Esophagus (tissue), 2 donors: ENCODE results near the gene H3-3A. TPM values are rescaled to one million over a fixed set of nuclear protein-coding genes. Genes with fewer than 3 reads are reported as not detected.

Experiments
- H3K27ac ChIP-seq, 2 donors: one replicate each; pipeline ENCODE4 v1.5.1; 2013; ENCODE audit warnings: low read depth in 2 of 2, mild to moderate bottlenecking in 2 of 2, inconsistent platforms in 1 of 2, low read length in 1 of 2, moderate library complexity in 1 of 2
- H3K27me3 ChIP-seq, 2 donors: one replicate each; pipeline ENCODE4 v1.6.1; 2013; ENCODE audit warnings: low read length in 2 of 2, control low read depth in 1 of 2, mild to moderate bottlenecking in 1 of 2; ENCODE audit not compliant: insufficient read depth in 2 of 2, control insufficient read depth in 1 of 2
- H3K36me3 ChIP-seq, 2 donors: one replicate each; pipeline ENCODE4 v1.6.1; 2013; ENCODE audit warnings: low read length in 1 of 2; ENCODE audit not compliant: control insufficient read depth in 2 of 2, insufficient read depth in 2 of 2
- H3K4me1 ChIP-seq, 2 donors: one replicate each; pipeline ENCODE4 v1.6.1; 2013; ENCODE audit warnings: low read length in 1 of 2; ENCODE audit not compliant: control insufficient read depth in 2 of 2, insufficient read depth in 2 of 2
- H3K4me3 ChIP-seq, 2 donors: one replicate each; pipeline ENCODE4 v1.5.1; 2013; ENCODE audit warnings: low read length in 2 of 2, mild to moderate bottlenecking in 2 of 2, low read depth in 1 of 2, moderate library complexity in 1 of 2
- H3K9me3 ChIP-seq, 2 donors: one replicate each; pipeline ENCODE4 v1.6.1; 2013; ENCODE audit warnings: mild to moderate bottlenecking in 2 of 2, low read depth in 1 of 2, low read length in 1 of 2, moderate library complexity in 1 of 2; ENCODE audit not compliant: control insufficient read depth in 2 of 2, insufficient read depth in 1 of 2
- WGBS, 2 donors: extraction: QIAGEN DNeasy Blood & Tissue Kit; methylation state at CpG; one replicate each; pipeline ENCODE4 v1.1.7; 2013; 5-methylcytosine and 5-hydroxymethylcytosine counted together
- polyA plus RNA-seq, 2 donors: library from polyadenylated mRNA; stranded (reverse); fragments of 200-250 nt; gene quantifications; one replicate each; pipeline ENCODE4 v1.2.3, GENCODE V29; 2013
- donor health status: healthy with polysubstance abuse.
- donor health status: Bipolar disorder and iron deficiency.

H3-3A gene
- polyA plus RNA-seq, 2 donors: 679 to 1,046 TPM

- peaks cover 0 to 4% of the 10 kb centered on the region in 2 donors for H3K4me1 ChIP-seq
- no peaks in the 10 kb centered on the region for H3K9me3 ChIP-seq
- no peaks in the 10 kb centered on the region for H3K36me3 ChIP-seq
- H3K27me3 ChIP-seq: no peaks in the 10 kb centered on the region
- H3K4me3 ChIP-seq: no peak overlapping the region
- WGBS, 2 donors: 62 to 66% methylated on average over 3 of the region's 3 CpGs
- no peak overlapping the region for H3K27ac ChIP-seq
Measured at GRCh38 chr1:226092965-226093364, 30.4 kb downstream of the H3-3A start.

- H3K27ac ChIP-seq: no peak overlapping the region
- no peaks in the 10 kb centered on the region for H3K27me3 ChIP-seq
- WGBS, 2 donors: 80 to 93% methylated on average over 2 of the region's 2 CpGs
- H3K4me1 ChIP-seq: peaks cover 0 to 7% of the 10 kb centered on the region in 2 donors
- no peak overlapping the region for H3K4me3 ChIP-seq
- no peaks in the 10 kb centered on the region for H3K9me3 ChIP-seq
- H3K36me3 ChIP-seq: no peaks in the 10 kb centered on the region
Measured at GRCh38 chr1:226093621-226094020, 31.1 kb downstream of the H3-3A start.

GRCh38 chr1:226094451-226094850 lies 31.9 kb downstream of the H3-3A start:
- H3K27me3 ChIP-seq: no peaks in the 10 kb centered on the region
- H3K27ac ChIP-seq: no peak overlapping the region
- no peaks in the 10 kb centered on the region for H3K36me3 ChIP-seq
- H3K4me3 ChIP-seq: no peak overlapping the region
- 50 to 92% methylated on average over 1 of the region's 1 CpG for WGBS, 2 donors
- H3K4me1 ChIP-seq: peaks cover 0 to 7% of the 10 kb centered on the region in 2 donors
- H3K9me3 ChIP-seq: no peaks in the 10 kb centered on the region

- Histone ChIP-seq H3K9me3 (no peaks in the 10 kb centered on the region), H3K4me1 (peaks cover 0 to 7% of the 10 kb centered on the region in 2 donors), H3K27me3 (no peaks in the 10 kb centered on the region), H3K36me3 (no peaks in the 10 kb centered on the region), H3K27ac (no peak overlapping the region), H3K4me3 (no peak overlapping the region)
- WGBS, 2 donors: 93 to 96% methylated on average over 2 of the region's 2 CpGs
Measured at GRCh38 chr1:226095286-226095685, 32.8 kb downstream of the H3-3A start.

DNA sequence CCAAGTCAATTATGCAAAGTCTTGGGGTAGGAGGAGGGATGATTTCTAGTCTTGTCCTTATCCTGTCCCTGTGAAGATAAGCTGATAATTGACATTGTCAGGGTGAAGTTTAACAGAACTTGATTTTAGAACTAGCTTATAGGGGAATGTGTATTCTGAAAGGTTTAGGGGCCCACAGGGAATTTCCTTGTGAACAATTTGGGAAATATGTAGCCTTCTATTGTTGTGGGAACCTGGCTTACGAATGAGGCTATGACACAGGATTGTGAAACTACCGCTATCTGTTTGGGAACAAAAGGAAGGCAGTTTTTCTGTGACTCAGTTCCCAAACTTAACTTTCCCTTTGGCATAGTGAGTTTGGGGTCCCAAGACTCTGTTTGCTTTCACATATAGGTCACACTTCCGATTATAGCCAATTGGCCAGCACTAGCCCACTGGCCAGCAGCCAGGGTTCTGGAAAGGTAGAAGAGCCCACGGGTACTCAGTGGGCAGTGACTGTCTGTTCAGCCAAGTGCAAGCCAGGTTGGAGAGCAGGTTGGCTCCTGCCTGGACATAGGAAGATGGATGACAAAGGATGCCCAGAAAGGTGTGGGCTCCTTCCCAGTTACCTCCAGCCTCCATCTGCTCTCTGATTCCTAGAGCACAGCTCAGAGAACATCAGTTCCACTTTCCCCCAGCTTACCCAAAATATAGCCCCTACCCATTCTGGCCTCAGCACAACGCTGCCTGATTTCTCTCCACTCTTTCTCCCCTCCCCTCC lies 35.5 kb downstream of the H3-3A start:
- WGBS, 2 donors: 63 to 67% methylated on average over 5 of the region's 5 CpGs
- H3K27ac ChIP-seq: no peak overlapping the region
- H3K27me3 ChIP-seq: no peaks in the 10 kb centered on the region
- peaks cover 0 to 9% of the 10 kb centered on the region in 2 donors for H3K4me1 ChIP-seq
- H3K4me3 ChIP-seq: no peak overlapping the region
- no peaks in the 10 kb centered on the region for H3K36me3 ChIP-seq
- no peaks in the 10 kb centered on the region for H3K9me3 ChIP-seq

DNA sequence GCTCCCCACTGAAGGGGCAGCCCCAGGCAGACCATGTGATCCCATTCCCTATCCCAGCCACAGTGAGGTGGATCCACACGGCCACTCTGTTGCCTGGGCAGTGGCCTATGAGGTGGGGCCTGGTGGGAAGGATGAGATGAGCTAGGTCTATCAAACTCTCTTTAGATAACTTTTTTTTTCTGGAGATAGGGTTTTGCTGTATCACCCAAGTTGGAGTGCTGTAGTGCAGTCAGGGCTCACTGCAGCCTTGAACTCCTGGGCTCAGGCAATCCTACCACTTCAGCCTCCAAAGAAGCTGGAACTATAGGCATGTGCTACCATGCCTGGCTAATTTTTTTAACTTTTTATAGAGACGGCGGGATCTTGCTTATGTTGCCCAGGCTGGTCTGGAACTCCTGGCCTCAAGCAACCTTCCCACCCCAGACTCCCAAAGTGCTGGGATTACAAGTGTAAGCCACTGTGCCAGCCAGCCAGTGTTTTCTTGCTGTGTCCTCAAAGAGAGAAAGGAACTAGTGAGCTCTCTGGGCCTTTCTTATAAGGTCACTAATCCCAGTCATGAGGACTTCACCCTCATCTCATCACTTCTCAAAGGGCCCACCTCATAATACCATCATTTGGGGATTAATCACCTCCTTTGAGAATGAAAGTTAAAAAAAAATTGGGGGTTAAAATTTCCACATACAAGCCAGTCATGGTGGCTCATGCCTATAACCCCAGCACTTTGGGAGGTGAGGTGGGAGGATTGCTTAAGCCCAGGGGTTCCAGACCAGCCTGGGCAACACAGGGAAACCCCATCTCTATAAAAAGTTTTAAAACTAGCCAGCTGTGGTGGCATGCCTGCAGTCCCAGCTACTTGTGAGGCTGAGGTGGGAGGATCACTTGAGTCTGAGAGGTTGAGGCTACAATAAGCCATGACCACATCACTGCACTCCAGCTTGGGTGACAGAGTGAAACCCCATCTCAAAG lies 36.6 kb downstream of the H3-3A start:
- Histone ChIP-seq H3K9me3 (no peaks in the 10 kb centered on the region), H3K27me3 (no peaks in the 10 kb centered on the region), H3K27ac (no peak overlapping the region), H3K36me3 (no peaks in the 10 kb centered on the region), H3K4me1 (peaks cover 0 to 9% of the 10 kb centered on the region in 2 donors), H3K4me3 (no peak overlapping the region)
- WGBS, 2 donors: 81 to 83% methylated on average over 3 of the region's 3 CpGs

GRCh38 chr1:226100436-226101391 lies 38.2 kb downstream of the H3-3A start:
- Histone ChIP-seq H3K4me3 (peak overlapping the region in 1 of 2 donors; percentile 57), H3K9me3 (no peaks in the 10 kb centered on the region)

GRCh38 chr1:226104671-226105121 lies 42.2 kb downstream of the H3-3A start:
- no peaks in the 10 kb centered on the region for H3K27me3 ChIP-seq
- H3K36me3 ChIP-seq: no peaks in the 10 kb centered on the region
- peaks cover 0 to 9% of the 10 kb centered on the region in 2 donors for H3K4me1 ChIP-seq
- H3K27ac ChIP-seq: no peak overlapping the region
- no peaks in the 10 kb centered on the region for H3K9me3 ChIP-seq
- H3K4me3 ChIP-seq: no peak overlapping the region
- 74 to 78% methylated on average over 8 of the region's 8 CpGs for WGBS, 2 donors

More at GRCh38 chr1:226100436-226101391, 38.2 kb downstream of the H3-3A start:
- Histone ChIP-seq H3K4me1 (peaks cover 0 to 9% of the 10 kb centered on the region in 2 donors), H3K27ac (peak overlapping the region in 1 of 2 donors; percentile 47), H3K27me3 (no peaks in the 10 kb centered on the region), H3K36me3 (no peaks in the 10 kb centered on the region)
- WGBS, 2 donors: 12 to 13% methylated on average over 32 of the region's 32 CpGs
